ENCODE measurements around the gene SNX17. TPM values are rescaled to one million over a fixed set of nuclear protein-coding genes. Genes with fewer than 3 reads are reported as not detected.
"Not testable (repeated sequence)": the region's sequence is repeated elsewhere in the genome, so short reads cannot be mapped to it uniquely, and the experiment has no call there.

The SNX17 gene
- polyA plus RNA-seq, 3 donors: 101 to 110 (median 101) TPM

- DNase-seq (ENCODE audit: extremely low read depth in 1 of 11, low read depth in 9 of 11, low spot score in 4 of 11): no peak
These were observed 52.5 kb downstream of the SNX17 start for GRCh38 chr2:27422958-27423357.

DNA sequence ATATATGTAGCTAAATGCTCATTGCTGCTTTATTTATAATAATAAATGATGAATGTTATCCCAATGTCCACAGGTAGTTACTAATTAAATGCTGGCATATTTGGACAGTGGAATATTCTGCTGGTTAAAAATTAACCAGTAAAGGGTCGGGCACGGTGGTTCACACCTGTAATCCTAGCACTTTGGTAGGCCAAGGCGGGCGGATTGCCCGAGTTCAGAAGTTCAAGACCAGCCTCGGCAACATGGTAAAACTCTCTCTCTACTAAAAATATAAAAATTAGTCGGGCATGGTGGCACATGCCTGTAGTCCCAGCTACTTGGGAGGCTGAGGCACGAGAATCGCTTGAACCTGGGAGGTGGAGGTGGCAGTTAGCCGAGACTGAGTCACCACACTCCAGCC, 54.6 kb downstream of the SNX17 start:
- not testable (repeated sequence) for DNase-seq (ENCODE audit: extremely low read depth in 1 of 11, low read depth in 9 of 11, low spot score in 4 of 11)

Other genes with a start within 250 kb of the SNX17 start
- gene ABHD1, start 246.8 kb upstream of the SNX17 start, polyA plus RNA-seq (ENCODE audit: insufficient read length in 3 of 3): 1 to 10 TPM; 1.3 to 1.9 (median 1.6) TPM
- gene PREB, start 236.0 kb upstream of the SNX17 start, polyA plus RNA-seq (ENCODE audit: insufficient read length in 3 of 3): 10 to 100 TPM; 42.0 to 55.0 (median 46.4) TPM
- gene PRR30, start 231.2 kb upstream of the SNX17 start, polyA plus RNA-seq (ENCODE audit: insufficient read length in 3 of 3): not detected
- gene TCF23, start 221.6 kb upstream of the SNX17 start, polyA plus RNA-seq (ENCODE audit: insufficient read length in 3 of 3): under 1 TPM; 0.51 to 0.78 (median 0.62) TPM
- 100 to 1,000 TPM; 148 to 150 (median 148) TPM for gene ATRAID, start 158.6 kb upstream of the SNX17 start, polyA plus RNA-seq (ENCODE audit: insufficient read length in 3 of 3)
- gene SLC5A6, start 158.3 kb upstream of the SNX17 start, polyA plus RNA-seq (ENCODE audit: insufficient read length in 3 of 3): 10 to 100 TPM; 37.2 to 47.6 (median 42.0) TPM
- 10 to 100 TPM; 50.4 to 54.6 (median 54.1) TPM for gene CAD, start 153.2 kb upstream of the SNX17 start, polyA plus RNA-seq (ENCODE audit: insufficient read length in 3 of 3)
- gene SLC30A3, start 107.6 kb upstream of the SNX17 start, polyA plus RNA-seq (ENCODE audit: insufficient read length in 3 of 3): 1 to 10 TPM; 6.0 to 9.2 (median 7.6) TPM
- 1 to 10 TPM in 2 of 3 donors, under 1 TPM in 1; 0.59 to 1.7 (median 1.4) TPM for gene DNAJC5G, start 95.2 kb upstream of the SNX17 start, polyA plus RNA-seq (ENCODE audit: insufficient read length in 3 of 3)
- 1 to 10 TPM; 5.3 to 7.7 (median 5.7) TPM for gene TRIM54, start 88.2 kb upstream of the SNX17 start, polyA plus RNA-seq (ENCODE audit: insufficient read length in 3 of 3)
- 1 to 10 TPM in 1 of 3 donors, under 1 TPM in 2; 0.56 to 1.1 (median 0.82) TPM for gene UCN, start 62.2 kb upstream of the SNX17 start, polyA plus RNA-seq (ENCODE audit: insufficient read length in 3 of 3)
- gene MPV17, start 47.5 kb upstream of the SNX17 start, polyA plus RNA-seq (ENCODE audit: insufficient read length in 3 of 3): 10 to 100 TPM; 74.0 to 90.5 (median 81.4) TPM
- 10 to 100 TPM; 68.4 to 72.3 (median 71.3) TPM for gene GTF3C2, start 13.9 kb upstream of the SNX17 start, polyA plus RNA-seq (ENCODE audit: insufficient read length in 3 of 3)
- 10 to 100 TPM; 49.7 to 56.0 (median 52.3) TPM for gene EIF2B4, start 278 bp upstream of the SNX17 start, polyA plus RNA-seq (ENCODE audit: insufficient read length in 3 of 3)
- 10 to 100 TPM; 14.9 to 22.5 (median 21.0) TPM for gene ZNF513, start 10.1 kb downstream of the SNX17 start, polyA plus RNA-seq (ENCODE audit: insufficient read length in 3 of 3)
- gene PPM1G, start 39.0 kb downstream of the SNX17 start, polyA plus RNA-seq (ENCODE audit: insufficient read length in 3 of 3): 100 to 1,000 TPM in 1 of 3 donors, 10 to 100 TPM in 2; 84.3 to 105 (median 95.1) TPM
- gene NRBP1, start 58.0 kb downstream of the SNX17 start, polyA plus RNA-seq (ENCODE audit: insufficient read length in 3 of 3): 100 to 1,000 TPM; 122 to 134 (median 123) TPM
- gene KRTCAP3, start 71.8 kb downstream of the SNX17 start, polyA plus RNA-seq (ENCODE audit: insufficient read length in 3 of 3): 10 to 100 TPM in 1 of 3 donors, 1 to 10 TPM in 2; 5.1 to 10.8 (median 8.6) TPM
- gene IFT172, start 119.1 kb downstream of the SNX17 start, polyA plus RNA-seq (ENCODE audit: insufficient read length in 3 of 3): 10 to 100 TPM; 44.4 to 66.7 (median 46.0) TPM
- 1 to 10 TPM; 6.4 to 8.1 (median 7.0) TPM for gene FNDC4, start 124.6 kb downstream of the SNX17 start, polyA plus RNA-seq (ENCODE audit: insufficient read length in 3 of 3)
- under 1 TPM in 2 of 3 donors, not detected in 1; 0.20 to 0.38 TPM for gene GCKR, start 126.2 kb downstream of the SNX17 start, polyA plus RNA-seq (ENCODE audit: insufficient read length in 3 of 3)
- 10 to 100 TPM; 75.8 to 84.2 (median 76.3) TPM for gene ZNF512, start 212.4 kb downstream of the SNX17 start, polyA plus RNA-seq (ENCODE audit: insufficient read length in 3 of 3)